HepG2 (cell line): ENCODE results near the gene TAS1R3. TPM values are rescaled to one million over a fixed set of nuclear protein-coding genes. Genes with fewer than 3 reads are reported as not detected.
A peak's percentile ranks its signal among the peaks of the same experiment; 100 is the strongest.

Experiments
- EEA1 ChIP-seq: sonication (generic); formaldehyde crosslinking; IDR thresholded peaks from 2 replicates; pipeline ENCODE4 v1.5.1; 2020; ENCODE audit warnings: mild to moderate bottlenecking, missing genetic modification reagents, borderline replicate concordance
- FOXJ3 ChIP-seq: sonication (generic); formaldehyde crosslinking; IDR thresholded peaks from 2 replicates; pipeline ENCODE4 v1.4.0; 2020; ENCODE audit warnings: missing genetic modification reagents, mild to moderate bottlenecking, borderline replicate concordance
- MBD4 ChIP-seq: IDR thresholded peaks from 2 replicates; pipeline ENCODE4 v1.6.1; 2012; ENCODE audit warnings: low read length, inconsistent platforms, borderline replicate concordance
- MED1 ChIP-seq: sonication (generic); formaldehyde crosslinking; IDR thresholded peaks from 2 replicates; pipeline ENCODE4 v1.4.0; 2020; ENCODE audit warnings: missing genetic modification reagents
- MEIS1 ChIP-seq: sonication (generic); formaldehyde crosslinking; IDR thresholded peaks from 2 replicates; pipeline ENCODE4 v1.9.0; 2021; ENCODE audit warnings: mild to moderate bottlenecking, missing genetic modification reagents, moderate library complexity, borderline replicate concordance
- MXI1 ChIP-seq: IDR thresholded peaks from 3 replicates; pipeline ENCODE4 v1.6.1; 2012; ENCODE audit warnings: low read depth, low read length, inconsistent platforms, borderline replicate concordance
- MYC ChIP-seq: sonication (generic); formaldehyde crosslinking; IDR thresholded peaks from 2 replicates; pipeline ENCODE4 v1.9.0; 2021; ENCODE audit warnings: missing genetic modification reagents, borderline replicate concordance
- NFIC ChIP-seq: IDR thresholded peaks from 2 replicates; pipeline ENCODE4 v1.6.1; 2012; ENCODE audit warnings: mild to moderate bottlenecking, low read length, inconsistent platforms
- RCOR2 ChIP-seq: IDR thresholded peaks from 2 replicates; pipeline ENCODE4 v1.6.1; 2016; ENCODE audit warnings: missing biosample characterization, missing genetic modification reagents
- SAFB2 ChIP-seq: sonication (generic); formaldehyde crosslinking; IDR thresholded peaks from 2 replicates; pipeline ENCODE4 v1.5.1; 2020; ENCODE audit warnings: missing genetic modification reagents, low read depth, mild to moderate bottlenecking, borderline replicate concordance
- ZFP41 ChIP-seq: sonication (generic); formaldehyde crosslinking; IDR thresholded peaks from 2 replicates; pipeline ENCODE4 v1.4.0; 2020; ENCODE audit warnings: mild to moderate bottlenecking, missing genetic modification reagents, borderline replicate concordance
- ZKSCAN5 ChIP-seq: sonication (generic); formaldehyde crosslinking; IDR thresholded peaks from 2 replicates; pipeline ENCODE4 v1.5.1; 2020; ENCODE audit warnings: mild to moderate bottlenecking, missing genetic modification reagents
- ZNF225 ChIP-seq: sonication (generic); formaldehyde crosslinking; IDR thresholded peaks from 2 replicates; pipeline ENCODE4 v1.4.0; 2020; ENCODE audit warnings: mild to moderate bottlenecking, missing genetic modification reagents
- ZNF274 ChIP-seq: sonication (generic); formaldehyde crosslinking; IDR thresholded peaks from 2 replicates; pipeline ENCODE4 v1.5.1; 2020; ENCODE audit warnings: mild to moderate bottlenecking, missing genetic modification reagents
- ZNF326 ChIP-seq: sonication (generic); formaldehyde crosslinking; IDR thresholded peaks from 2 replicates; pipeline ENCODE4 v1.4.0; 2020; ENCODE audit warnings: missing genetic modification reagents, borderline replicate concordance
- ZNF44 ChIP-seq: sonication (generic); formaldehyde crosslinking; IDR thresholded peaks from 2 replicates; pipeline ENCODE4 v1.5.1; 2020; ENCODE audit warnings: mild to moderate bottlenecking, missing genetic modification reagents
- ZNF766 ChIP-seq: sonication (generic); formaldehyde crosslinking; IDR thresholded peaks from 2 replicates; pipeline ENCODE4 v1.5.0; 2020; ENCODE audit warnings: missing genetic modification reagents, borderline replicate concordance
- ZNF777 ChIP-seq: sonication (generic); formaldehyde crosslinking; IDR thresholded peaks from 2 replicates; pipeline ENCODE4 v1.4.0; 2020; ENCODE audit warnings: missing genetic modification reagents
- ZSCAN9 ChIP-seq: IDR thresholded peaks from 2 replicates; pipeline ENCODE4 v1.6.1; 2016; ENCODE audit warnings: borderline replicate concordance
- polyA plus RNA-seq, 8 experiments: library from polyadenylated mRNA; depleted of rRNA in 3 of 8; stranded (reverse) in 7 of 8; unstranded in 1 of 8; fragments of >200 nt; fragmentation: Illumina TruSeq in 4 of 8; extraction: Trizol in 4 of 8; gene quantifications; 2 replicates each; pipeline versions ENCODE4 v1.2.1 to v1.2.3, GENCODE V29; 2011 to 2016; ENCODE audit warnings: low read depth in 4 of 8, missing spikeins in 1 of 8, mixed read lengths in 1 of 8; ENCODE audit not compliant: insufficient read depth in 1 of 8
- total RNA-seq, 5 experiments: library from RNA; depleted of rRNA; stranded (reverse); fragments of >200 nt; fragmentation: Illumina TruSeq; extraction: Trizol; gene quantifications; 2 replicates each; pipeline ENCODE4 v1.2.3, GENCODE V29; 2016; ENCODE audit warnings: low read depth in 1 of 5
- TF ChIP-seq, protein P1 (sequence below): sonication (generic); formaldehyde crosslinking; IDR thresholded peaks from 2 replicates; pipeline ENCODE4 v1.4.0; 2020; ENCODE audit warnings: missing genetic modification reagents
- TF ChIP-seq, protein P2 (sequence below): sonication (generic); formaldehyde crosslinking; IDR thresholded peaks from 2 replicates; pipeline ENCODE4 v1.4.0; 2020; ENCODE audit warnings: mild to moderate bottlenecking, missing genetic modification reagents
- TF ChIP-seq, protein P3 (sequence below): sonication (generic); formaldehyde crosslinking; IDR thresholded peaks from 2 replicates; pipeline ENCODE4 v1.8.0; 2022; ENCODE audit warnings: mild to moderate bottlenecking, missing genetic modification reagents
- TF ChIP-seq, protein P4 (sequence below): IDR thresholded peaks from 2 replicates; pipeline ENCODE4 v1.6.1; 2016; ENCODE audit warnings: mild to moderate bottlenecking
- TF ChIP-seq, protein P5 (sequence below): sonication (generic); formaldehyde crosslinking; IDR thresholded peaks from 2 replicates; pipeline ENCODE4 v1.8.0; 2022; ENCODE audit warnings: mild to moderate bottlenecking, missing genetic modification reagents, moderate library complexity

Gene TAS1R3
- total and polyA plus RNA-seq, 2 of the 13 experiments (the other 11 are each of a cell fraction or from before 2014, with no cell fraction given) = 0.13 to 0.15 TPM

DNA sequence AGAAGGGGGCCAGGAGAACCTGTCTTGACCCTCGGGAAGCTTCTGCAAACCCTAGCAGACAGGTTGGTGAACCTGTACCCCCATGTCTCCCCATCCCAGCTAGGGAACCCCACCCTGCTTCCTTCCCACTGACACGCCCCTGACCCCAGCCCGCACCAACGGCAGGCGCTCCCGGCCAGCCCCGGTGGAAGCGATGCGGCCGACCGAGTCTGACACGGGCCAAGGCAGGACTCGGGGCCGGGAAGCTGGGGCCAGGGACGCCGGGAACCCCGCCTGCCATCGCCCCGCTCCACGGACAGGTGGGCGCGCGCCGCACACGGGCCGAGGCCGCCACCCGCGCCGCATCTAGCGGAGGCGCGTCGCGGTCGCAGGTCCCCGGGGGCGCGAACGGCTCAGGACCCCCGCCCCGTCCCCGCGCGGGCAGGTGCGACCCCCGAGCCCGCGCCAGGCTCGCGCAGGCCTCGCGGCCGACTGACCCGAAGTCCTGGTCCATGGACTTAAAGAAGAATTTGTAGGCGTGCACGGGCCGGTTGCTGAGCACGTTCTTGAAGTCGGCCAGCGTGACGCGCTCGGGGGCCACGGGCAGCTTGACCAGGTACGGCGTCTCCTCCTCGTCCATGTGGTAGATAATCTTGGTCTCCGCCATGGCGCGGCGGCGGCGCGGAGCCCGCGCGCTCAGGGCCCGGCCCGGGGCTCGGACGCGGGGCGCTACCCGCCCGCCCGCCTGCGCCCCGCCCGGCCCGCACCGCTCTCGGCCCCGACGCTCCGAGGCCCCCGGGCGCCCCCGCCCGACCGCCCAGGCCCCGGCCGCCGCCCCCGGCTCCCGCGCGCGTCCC, 17.6 kb downstream of the TAS1R3 start (continued):
- TF ChIP-seq, protein P1, sequence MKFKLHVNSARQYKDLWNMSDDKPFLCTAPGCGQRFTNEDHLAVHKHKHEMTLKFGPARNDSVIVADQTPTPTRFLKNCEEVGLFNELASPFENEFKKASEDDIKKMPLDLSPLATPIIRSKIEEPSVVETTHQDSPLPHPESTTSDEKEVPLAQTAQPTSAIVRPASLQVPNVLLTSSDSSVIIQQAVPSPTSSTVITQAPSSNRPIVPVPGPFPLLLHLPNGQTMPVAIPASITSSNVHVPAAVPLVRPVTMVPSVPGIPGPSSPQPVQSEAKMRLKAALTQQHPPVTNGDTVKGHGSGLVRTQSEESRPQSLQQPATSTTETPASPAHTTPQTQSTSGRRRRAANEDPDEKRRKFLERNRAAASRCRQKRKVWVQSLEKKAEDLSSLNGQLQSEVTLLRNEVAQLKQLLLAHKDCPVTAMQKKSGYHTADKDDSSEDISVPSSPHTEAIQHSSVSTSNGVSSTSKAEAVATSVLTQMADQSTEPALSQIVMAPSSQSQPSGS = no peak
- TF ChIP-seq ZNF274 (no peak), RCOR2 (no peak), MBD4 (no peak), MYC (0 out of 2 replicates have a peak, but pooled peaks have one; percentile 15), EEA1 (CRISPR knock-in tag) (peak; percentile 20; the same call in 1 of the 2 replicates), ZNF225 (CRISPR knock-in tag) (no peak), SAFB2 (CRISPR knock-in tag) (no peak), MED1 (CRISPR knock-in tag) (0 out of 2 replicates have a peak, but pooled peaks have one; percentile 26), ZSCAN9 (CRISPR knock-in tag) (no peak), ZFP41 (CRISPR knock-in tag) (no peak), ZKSCAN5 (CRISPR knock-in tag) (no peak), ZNF44 (CRISPR knock-in tag) (no peak), ZNF777 (peak; percentile 54; the same call in 1 of the 2 replicates), ZNF326 (CRISPR knock-in tag) (no peak), NFIC (no peak), MXI1 (peak; percentile 7; the same call in 1 of the 3 replicates), ZNF766 (CRISPR knock-in tag) (no peak), FOXJ3 (no peak), MEIS1 (CRISPR knock-in tag) (no peak)
- TF ChIP-seq, protein P2, sequence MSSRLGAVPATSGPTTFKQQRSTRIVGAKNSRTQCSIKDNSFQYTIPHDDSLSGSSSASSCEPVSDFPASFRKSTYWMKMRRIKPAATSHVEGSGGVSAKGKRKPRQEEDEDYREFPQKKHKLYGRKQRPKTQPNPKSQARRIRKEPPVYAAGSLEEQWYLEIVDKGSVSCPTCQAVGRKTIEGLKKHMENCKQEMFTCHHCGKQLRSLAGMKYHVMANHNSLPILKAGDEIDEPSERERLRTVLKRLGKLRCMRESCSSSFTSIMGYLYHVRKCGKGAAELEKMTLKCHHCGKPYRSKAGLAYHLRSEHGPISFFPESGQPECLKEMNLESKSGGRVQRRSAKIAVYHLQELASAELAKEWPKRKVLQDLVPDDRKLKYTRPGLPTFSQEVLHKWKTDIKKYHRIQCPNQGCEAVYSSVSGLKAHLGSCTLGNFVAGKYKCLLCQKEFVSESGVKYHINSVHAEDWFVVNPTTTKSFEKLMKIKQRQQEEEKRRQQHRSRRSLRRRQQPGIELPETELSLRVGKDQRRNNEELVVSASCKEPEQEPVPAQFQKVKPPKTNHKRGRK (CRISPR knock-in tag) = no peak
- TF ChIP-seq, protein P3, sequence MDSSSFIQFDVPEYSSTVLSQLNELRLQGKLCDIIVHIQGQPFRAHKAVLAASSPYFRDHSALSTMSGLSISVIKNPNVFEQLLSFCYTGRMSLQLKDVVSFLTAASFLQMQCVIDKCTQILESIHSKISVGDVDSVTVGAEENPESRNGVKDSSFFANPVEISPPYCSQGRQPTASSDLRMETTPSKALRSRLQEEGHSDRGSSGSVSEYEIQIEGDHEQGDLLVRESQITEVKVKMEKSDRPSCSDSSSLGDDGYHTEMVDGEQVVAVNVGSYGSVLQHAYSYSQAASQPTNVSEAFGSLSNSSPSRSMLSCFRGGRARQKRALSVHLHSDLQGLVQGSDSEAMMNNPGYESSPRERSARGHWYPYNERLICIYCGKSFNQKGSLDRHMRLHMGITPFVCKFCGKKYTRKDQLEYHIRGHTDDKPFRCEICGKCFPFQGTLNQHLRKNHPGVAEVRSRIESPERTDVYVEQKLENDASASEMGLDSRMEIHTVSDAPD (CRISPR knock-in tag) = no peak
- TF ChIP-seq, protein P4, sequence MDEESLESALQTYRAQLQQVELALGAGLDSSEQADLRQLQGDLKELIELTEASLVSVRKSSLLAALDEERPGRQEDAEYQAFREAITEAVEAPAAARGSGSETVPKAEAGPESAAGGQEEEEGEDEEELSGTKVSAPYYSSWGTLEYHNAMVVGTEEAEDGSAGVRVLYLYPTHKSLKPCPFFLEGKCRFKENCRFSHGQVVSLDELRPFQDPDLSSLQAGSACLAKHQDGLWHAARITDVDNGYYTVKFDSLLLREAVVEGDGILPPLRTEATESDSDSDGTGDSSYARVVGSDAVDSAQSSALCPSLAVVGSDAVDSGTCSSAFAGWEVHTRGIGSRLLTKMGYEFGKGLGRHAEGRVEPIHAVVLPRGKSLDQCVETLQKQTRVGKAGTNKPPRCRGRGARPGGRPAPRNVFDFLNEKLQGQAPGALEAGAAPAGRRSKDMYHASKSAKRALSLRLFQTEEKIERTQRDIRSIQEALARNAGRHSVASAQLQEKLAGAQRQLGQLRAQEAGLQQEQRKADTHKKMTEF = no peak
- TF ChIP-seq, protein P5, sequence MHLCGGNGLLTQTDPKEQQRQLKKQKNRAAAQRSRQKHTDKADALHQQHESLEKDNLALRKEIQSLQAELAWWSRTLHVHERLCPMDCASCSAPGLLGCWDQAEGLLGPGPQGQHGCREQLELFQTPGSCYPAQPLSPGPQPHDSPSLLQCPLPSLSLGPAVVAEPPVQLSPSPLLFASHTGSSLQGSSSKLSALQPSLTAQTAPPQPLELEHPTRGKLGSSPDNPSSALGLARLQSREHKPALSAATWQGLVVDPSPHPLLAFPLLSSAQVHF (CRISPR knock-in tag) = no peak
